HEK293 (cell line): Measurements from ENCODE around the gene ACTG1.

ENCODE experiments used
- BCL11A ChIP-seq: fragments of 450-650 bp; formaldehyde crosslinking; IDR thresholded peaks from 2 replicates; pipeline ENCODE4 v1.5.1; 2016; ENCODE audit warnings: low read depth, missing biosample characterization, missing genetic modification characterization
- FEZF1 ChIP-seq: fragments of 450-650 bp; formaldehyde crosslinking; IDR thresholded peaks from 2 replicates; pipeline ENCODE4 v1.5.1; 2016; ENCODE audit warnings: missing biosample characterization, missing genetic modification characterization
- GLIS1 ChIP-seq: fragments of 450-650 bp; formaldehyde crosslinking; IDR thresholded peaks from 2 replicates; pipeline ENCODE4 v1.5.1; 2016; ENCODE audit warnings: missing biosample characterization, missing genetic modification characterization
- KLF8 ChIP-seq: fragments of 450-650 bp; formaldehyde crosslinking; IDR thresholded peaks from 2 replicates; pipeline ENCODE4 v1.5.1; 2016; ENCODE audit warnings: missing biosample characterization, missing genetic modification characterization
- PRDM6 ChIP-seq: fragments of 450-650 bp; formaldehyde crosslinking; IDR thresholded peaks from 2 replicates; pipeline ENCODE4 v1.5.1; 2017; ENCODE audit warnings: missing biosample characterization, missing genetic modification characterization
- ZBTB7A ChIP-seq: fragments of 450-650 bp; formaldehyde crosslinking; IDR thresholded peaks from 2 replicates; pipeline ENCODE4 v1.5.1; 2016; ENCODE audit warnings: low read depth, missing biosample characterization, missing genetic modification characterization
- ZNF157 ChIP-seq: fragments of 450-650 bp; formaldehyde crosslinking; IDR thresholded peaks from 2 replicates; pipeline ENCODE4 v1.5.1; 2016; ENCODE audit warnings: missing biosample characterization, missing genetic modification characterization
- ZNF18 ChIP-seq: fragments of 450-650 bp; formaldehyde crosslinking; IDR thresholded peaks from 2 replicates; pipeline ENCODE4 v1.5.1; 2016; ENCODE audit warnings: missing biosample characterization, missing genetic modification characterization
- ZNF19 ChIP-seq: fragments of 450-650 bp; formaldehyde crosslinking; IDR thresholded peaks from 2 replicates; pipeline ENCODE4; 2016; ENCODE audit warnings: missing biosample characterization, missing genetic modification characterization, low read depth
- ZNF266 ChIP-seq: fragments of 450-650 bp; formaldehyde crosslinking; IDR thresholded peaks from 2 replicates; pipeline ENCODE4 v1.5.1; 2016; ENCODE audit warnings: missing biosample characterization, missing genetic modification characterization, low read depth
- ZNF280D ChIP-seq: fragments of 450-650 bp; formaldehyde crosslinking; IDR thresholded peaks from 2 replicates; pipeline ENCODE4 v1.5.1; 2016; ENCODE audit warnings: missing biosample characterization, missing genetic modification characterization
- ZNF292 ChIP-seq: fragments of 450-650 bp; formaldehyde crosslinking; IDR thresholded peaks from 2 replicates; pipeline ENCODE4 v1.5.1; 2016; ENCODE audit warnings: low read depth, missing biosample characterization, missing genetic modification characterization, borderline replicate concordance
- ZNF341 ChIP-seq: fragments of 450-650 bp; formaldehyde crosslinking; IDR thresholded peaks from 2 replicates; pipeline ENCODE4; 2016; ENCODE audit warnings: low read depth, missing biosample characterization, missing genetic modification characterization
- ZNF350 ChIP-seq: fragments of 450-650 bp; formaldehyde crosslinking; IDR thresholded peaks from 2 replicates; pipeline ENCODE4 v1.5.0; 2017; ENCODE audit warnings: missing biosample characterization, mild to moderate bottlenecking, missing genetic modification characterization
- ZNF416 ChIP-seq: fragments of 450-650 bp; formaldehyde crosslinking; IDR thresholded peaks from 2 replicates; pipeline ENCODE4 v1.5.1; 2016; ENCODE audit warnings: missing biosample characterization, missing genetic modification characterization
- ZNF426 ChIP-seq: fragments of 450-650 bp; formaldehyde crosslinking; IDR thresholded peaks from 2 replicates; pipeline ENCODE4 v1.5.1; 2017; ENCODE audit warnings: missing biosample characterization, missing genetic modification characterization, mild to moderate bottlenecking, inconsistent platforms, moderate library complexity
- ZNF521 ChIP-seq: fragments of 450-650 bp; formaldehyde crosslinking; IDR thresholded peaks from 2 replicates; pipeline ENCODE4 v1.5.1; 2017; ENCODE audit warnings: missing biosample characterization, mild to moderate bottlenecking, missing genetic modification characterization
- ZNF560 ChIP-seq: fragments of 450-650 bp; formaldehyde crosslinking; IDR thresholded peaks from 2 replicates; pipeline ENCODE4 v1.5.1; 2017; ENCODE audit warnings: missing biosample characterization, missing genetic modification characterization, borderline replicate concordance
- ZNF621 ChIP-seq: fragments of 450-650 bp; formaldehyde crosslinking; IDR thresholded peaks from 2 replicates; pipeline ENCODE4 v1.5.1; 2017; ENCODE audit warnings: missing biosample characterization, missing genetic modification characterization
- ZNF626 ChIP-seq: fragments of 450-650 bp; sonication (Bioruptor Pico); formaldehyde crosslinking; IDR thresholded peaks from 2 replicates; pipeline ENCODE4 v1.5.1; 2018; ENCODE audit warnings: missing biosample characterization, missing genetic modification characterization, inconsistent platforms
- ZNF629 ChIP-seq: fragments of 450-650 bp; formaldehyde crosslinking; IDR thresholded peaks from 2 replicates; pipeline ENCODE4 v1.5.1; 2017; ENCODE audit warnings: missing biosample characterization, missing genetic modification characterization
- ZNF639 ChIP-seq: fragments of 450-650 bp; formaldehyde crosslinking; IDR thresholded peaks from 2 replicates; pipeline ENCODE4 v1.5.1; 2016; ENCODE audit warnings: missing biosample characterization, missing genetic modification characterization
- TF ChIP-seq, protein P1 (sequence below): fragments of 450-650 bp; formaldehyde crosslinking; IDR thresholded peaks from 2 replicates; pipeline ENCODE4 v1.5.1; 2017; ENCODE audit warnings: missing biosample characterization, missing genetic modification characterization
- TF ChIP-seq, protein P2 (sequence below): fragments of 450-650 bp; formaldehyde crosslinking; IDR thresholded peaks from 2 replicates; pipeline ENCODE4 v1.5.1; 2016; ENCODE audit warnings: missing biosample characterization, missing genetic modification characterization
- TF ChIP-seq, protein P3 (sequence below): fragments of 450-650 bp; formaldehyde crosslinking; IDR thresholded peaks from 2 replicates; pipeline ENCODE4 v1.5.1; 2016; ENCODE audit warnings: missing biosample characterization, missing genetic modification characterization

ACTG1 gene

GRCh38 chr17:81512562-81513371, at the start of gene ACTG1 (continued):
- TF ChIP-seq, protein P1, sequence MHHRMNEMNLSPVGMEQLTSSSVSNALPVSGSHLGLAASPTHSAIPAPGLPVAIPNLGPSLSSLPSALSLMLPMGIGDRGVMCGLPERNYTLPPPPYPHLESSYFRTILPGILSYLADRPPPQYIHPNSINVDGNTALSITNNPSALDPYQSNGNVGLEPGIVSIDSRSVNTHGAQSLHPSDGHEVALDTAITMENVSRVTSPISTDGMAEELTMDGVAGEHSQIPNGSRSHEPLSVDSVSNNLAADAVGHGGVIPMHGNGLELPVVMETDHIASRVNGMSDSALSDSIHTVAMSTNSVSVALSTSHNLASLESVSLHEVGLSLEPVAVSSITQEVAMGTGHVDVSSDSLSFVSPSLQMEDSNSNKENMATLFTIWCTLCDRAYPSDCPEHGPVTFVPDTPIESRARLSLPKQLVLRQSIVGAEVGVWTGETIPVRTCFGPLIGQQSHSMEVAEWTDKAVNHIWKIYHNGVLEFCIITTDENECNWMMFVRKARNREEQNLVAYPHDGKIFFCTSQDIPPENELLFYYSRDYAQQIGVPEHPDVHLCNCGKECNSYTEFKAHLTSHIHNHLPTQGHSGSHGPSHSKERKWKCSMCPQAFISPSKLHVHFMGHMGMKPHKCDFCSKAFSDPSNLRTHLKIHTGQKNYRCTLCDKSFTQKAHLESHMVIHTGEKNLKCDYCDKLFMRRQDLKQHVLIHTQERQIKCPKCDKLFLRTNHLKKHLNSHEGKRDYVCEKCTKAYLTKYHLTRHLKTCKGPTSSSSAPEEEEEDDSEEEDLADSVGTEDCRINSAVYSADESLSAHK = 0 out of 2 replicates have a peak, but pooled peaks have one; percentile 15
- TF ChIP-seq ZNF626 (tag by site-specific recombination) = no peak
- no peak for TF ChIP-seq FEZF1 (tag by site-specific recombination)
- no peak for TF ChIP-seq ZNF639 (tag by site-specific recombination)
- no peak for TF ChIP-seq ZNF416
- TF ChIP-seq ZNF426 (tag by site-specific recombination) = no peak
- TF ChIP-seq ZNF341 (tag by site-specific recombination) = no peak
- no peak for TF ChIP-seq ZNF266
- no peak for TF ChIP-seq ZNF621
- no peak for TF ChIP-seq GLIS1 (tag by site-specific recombination)
- TF ChIP-seq BCL11A = no peak
- no peak for TF ChIP-seq ZNF18 (tag by site-specific recombination)
- no peak for TF ChIP-seq ZNF157 (tag by site-specific recombination)
- no peak for TF ChIP-seq ZNF629 (tag by site-specific recombination)
- TF ChIP-seq KLF8 (tag by site-specific recombination) = 0 out of 2 replicates have a peak, but pooled peaks have one; percentile 9
- no peak for TF ChIP-seq ZNF19 (tag by site-specific recombination)
- no peak for TF ChIP-seq ZNF560 (tag by site-specific recombination)
- no peak for TF ChIP-seq ZNF292
- no peak for TF ChIP-seq ZNF280D (tag by site-specific recombination)
- no peak for TF ChIP-seq PRDM6 (tag by site-specific recombination)
- TF ChIP-seq, protein P2, sequence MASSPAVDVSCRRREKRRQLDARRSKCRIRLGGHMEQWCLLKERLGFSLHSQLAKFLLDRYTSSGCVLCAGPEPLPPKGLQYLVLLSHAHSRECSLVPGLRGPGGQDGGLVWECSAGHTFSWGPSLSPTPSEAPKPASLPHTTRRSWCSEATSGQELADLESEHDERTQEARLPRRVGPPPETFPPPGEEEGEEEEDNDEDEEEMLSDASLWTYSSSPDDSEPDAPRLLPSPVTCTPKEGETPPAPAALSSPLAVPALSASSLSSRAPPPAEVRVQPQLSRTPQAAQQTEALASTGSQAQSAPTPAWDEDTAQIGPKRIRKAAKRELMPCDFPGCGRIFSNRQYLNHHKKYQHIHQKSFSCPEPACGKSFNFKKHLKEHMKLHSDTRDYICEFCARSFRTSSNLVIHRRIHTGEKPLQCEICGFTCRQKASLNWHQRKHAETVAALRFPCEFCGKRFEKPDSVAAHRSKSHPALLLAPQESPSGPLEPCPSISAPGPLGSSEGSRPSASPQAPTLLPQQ (tag by site-specific recombination) = no peak
- TF ChIP-seq ZBTB7A (tag by site-specific recombination) = peak; percentile 10; the same call in 1 of the 2 replicates
- no peak for TF ChIP-seq ZNF350 (tag by site-specific recombination)
- TF ChIP-seq, protein P3, sequence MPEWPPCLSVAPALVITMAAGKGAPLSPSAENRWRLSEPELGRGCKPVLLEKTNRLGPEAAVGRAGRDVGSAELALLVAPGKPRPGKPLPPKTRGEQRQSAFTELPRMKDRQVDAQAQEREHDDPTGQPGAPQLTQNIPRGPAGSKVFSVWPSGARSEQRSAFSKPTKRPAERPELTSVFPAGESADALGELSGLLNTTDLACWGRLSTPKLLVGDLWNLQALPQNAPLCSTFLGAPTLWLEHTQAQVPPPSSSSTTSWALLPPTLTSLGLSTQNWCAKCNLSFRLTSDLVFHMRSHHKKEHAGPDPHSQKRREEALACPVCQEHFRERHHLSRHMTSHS (tag by site-specific recombination) = no peak
- TF ChIP-seq ZNF521 (tag by site-specific recombination) = no peak
